BE2C (cell line): Measurements from ENCODE around the gene PLEKHB1.

Experiments used
- DNase-seq: peaks from one replicate; pipeline ENCODE4 v3.0.0-alpha.2; 2020
- H3K27me3 ChIP-seq: fragments of 250-450 bp; sonication (Bioruptor Pico); 2 replicates; pipeline ENCODE4 v1.5.1; 2020; ENCODE audit warnings: mild to moderate bottlenecking
- H3K36me3 ChIP-seq: fragments of 250-450 bp; sonication (Bioruptor Pico); 2 replicates; pipeline ENCODE4 v1.5.1; 2020; ENCODE audit warnings: mild to moderate bottlenecking
- H3K4me1 ChIP-seq: fragments of 250-450 bp; sonication (Bioruptor Pico); 2 replicates; pipeline ENCODE4 v1.5.1; 2020
- H3K4me3 ChIP-seq: 2 replicates; pipeline ENCODE4 v1.5.1; 2011; ENCODE audit warnings: low read depth, low read length
- H3K9me3 ChIP-seq: fragments of 250-450 bp; sonication (Bioruptor Pico); 2 replicates; pipeline ENCODE4 v1.5.1; 2020
- TF ChIP-seq, protein P1 (sequence below): IDR thresholded peaks from 2 replicates; pipeline ENCODE4 v1.5.1; 2012; ENCODE audit warnings: mild to moderate bottlenecking, low read depth, low read length

Gene PLEKHB1

DNA sequence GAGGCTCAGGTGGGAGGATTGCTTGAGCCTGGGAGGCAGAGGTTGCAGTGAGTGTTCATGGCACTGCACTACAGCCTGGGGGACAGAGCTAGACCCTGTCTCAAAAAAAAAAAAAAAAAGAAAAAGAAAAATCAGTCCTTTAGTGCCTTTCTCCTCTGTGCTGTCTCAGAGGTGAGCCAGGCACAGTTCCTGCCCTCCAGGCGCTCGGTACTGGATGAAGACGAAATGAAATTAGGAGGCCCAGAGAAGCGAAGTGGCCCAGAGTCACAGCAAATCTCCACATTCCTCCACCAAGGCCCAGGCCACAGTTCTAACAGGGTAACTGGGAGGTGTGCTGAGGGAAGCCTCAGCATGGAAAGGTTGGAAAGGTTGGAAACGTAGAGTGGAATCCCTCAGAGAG is 4.9 kb downstream of the PLEKHB1 start:
- no peak for DNase-seq
- Histone ChIP-seq H3K4me1 (no peaks in the 10 kb centered on the region; the same call in 1 of the 2 replicates), H3K27me3 (no peaks in the 10 kb centered on the region), H3K36me3 (no peaks in the 10 kb centered on the region), H3K4me3 (no peak overlapping the region), H3K9me3 (no peaks in the 10 kb centered on the region)
- TF ChIP-seq, protein P1, sequence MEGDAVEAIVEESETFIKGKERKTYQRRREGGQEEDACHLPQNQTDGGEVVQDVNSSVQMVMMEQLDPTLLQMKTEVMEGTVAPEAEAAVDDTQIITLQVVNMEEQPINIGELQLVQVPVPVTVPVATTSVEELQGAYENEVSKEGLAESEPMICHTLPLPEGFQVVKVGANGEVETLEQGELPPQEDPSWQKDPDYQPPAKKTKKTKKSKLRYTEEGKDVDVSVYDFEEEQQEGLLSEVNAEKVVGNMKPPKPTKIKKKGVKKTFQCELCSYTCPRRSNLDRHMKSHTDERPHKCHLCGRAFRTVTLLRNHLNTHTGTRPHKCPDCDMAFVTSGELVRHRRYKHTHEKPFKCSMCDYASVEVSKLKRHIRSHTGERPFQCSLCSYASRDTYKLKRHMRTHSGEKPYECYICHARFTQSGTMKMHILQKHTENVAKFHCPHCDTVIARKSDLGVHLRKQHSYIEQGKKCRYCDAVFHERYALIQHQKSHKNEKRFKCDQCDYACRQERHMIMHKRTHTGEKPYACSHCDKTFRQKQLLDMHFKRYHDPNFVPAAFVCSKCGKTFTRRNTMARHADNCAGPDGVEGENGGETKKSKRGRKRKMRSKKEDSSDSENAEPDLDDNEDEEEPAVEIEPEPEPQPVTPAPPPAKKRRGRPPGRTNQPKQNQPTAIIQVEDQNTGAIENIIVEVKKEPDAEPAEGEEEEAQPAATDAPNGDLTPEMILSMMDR = no peak

DNA sequence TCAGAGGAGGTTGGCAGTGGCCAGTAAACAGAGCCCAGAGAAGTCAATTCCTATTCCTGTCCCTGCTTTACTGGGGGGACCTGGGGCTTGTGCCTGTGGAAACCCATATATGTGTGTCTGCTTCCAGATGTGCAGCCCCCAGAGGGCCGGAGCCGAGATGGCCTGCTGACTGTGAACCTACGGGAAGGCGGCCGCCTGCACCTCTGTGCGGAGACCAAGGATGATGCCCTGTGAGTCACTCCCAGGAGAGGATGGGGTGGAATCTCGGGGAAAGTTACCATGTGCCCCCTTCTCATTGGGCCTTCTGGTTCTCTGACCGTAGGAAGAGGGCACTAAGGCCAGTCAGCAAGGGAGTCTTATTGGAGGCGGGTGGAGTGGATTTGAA is 5.3 kb downstream of the PLEKHB1 start:
- no peak overlapping the region for H3K4me3 ChIP-seq
- H3K4me1 ChIP-seq = no peaks in the 10 kb centered on the region; the same call in 1 of the 2 replicates
- DNase-seq = no peak
- no peaks in the 10 kb centered on the region for H3K27me3 ChIP-seq
- no peaks in the 10 kb centered on the region for H3K9me3 ChIP-seq
- no peaks in the 10 kb centered on the region for H3K36me3 ChIP-seq
- TF ChIP-seq, protein P1 = no peak

DNA sequence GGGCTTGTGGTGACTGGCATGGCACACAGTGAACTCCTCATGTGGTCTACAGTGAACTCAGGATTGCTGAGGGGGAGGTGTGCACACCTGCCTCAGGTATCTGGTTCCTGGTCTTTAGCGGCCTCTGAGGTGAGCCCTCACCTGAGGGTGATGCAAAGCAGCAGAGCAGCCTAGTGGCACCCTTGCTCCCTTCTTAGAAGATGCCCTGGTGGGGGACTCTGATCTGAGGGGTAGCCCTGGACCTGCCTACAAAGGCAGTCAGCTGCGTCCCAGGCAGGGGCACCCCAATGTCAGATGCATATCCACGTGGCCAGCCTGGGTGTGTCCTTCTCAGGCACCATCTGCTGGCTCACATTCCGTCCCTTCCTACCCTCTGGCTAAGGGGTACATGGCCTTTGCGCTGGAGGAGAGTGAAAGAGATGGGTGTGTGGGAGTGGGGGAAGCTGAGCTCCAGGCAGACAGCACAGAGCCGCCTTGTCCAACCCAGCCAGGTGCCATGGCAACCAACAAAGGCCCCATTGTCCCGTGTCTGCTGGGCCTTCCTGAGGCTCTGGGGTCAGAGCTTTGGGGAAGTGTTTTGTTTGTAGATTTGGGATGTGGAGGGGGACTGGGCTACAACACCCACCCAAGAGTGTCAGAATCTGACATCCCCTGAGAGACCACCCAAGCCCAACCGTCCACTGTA is 5.8 kb downstream of the PLEKHB1 start:
- TF ChIP-seq, protein P1 = no peak
- Histone ChIP-seq H3K4me3 (no peak overlapping the region), H3K27me3 (no peaks in the 10 kb centered on the region), H3K36me3 (no peaks in the 10 kb centered on the region), H3K4me1 (no peaks in the 10 kb centered on the region; the same call in 1 of the 2 replicates), H3K9me3 (no peaks in the 10 kb centered on the region)
- DNase-seq = no peak

DNA sequence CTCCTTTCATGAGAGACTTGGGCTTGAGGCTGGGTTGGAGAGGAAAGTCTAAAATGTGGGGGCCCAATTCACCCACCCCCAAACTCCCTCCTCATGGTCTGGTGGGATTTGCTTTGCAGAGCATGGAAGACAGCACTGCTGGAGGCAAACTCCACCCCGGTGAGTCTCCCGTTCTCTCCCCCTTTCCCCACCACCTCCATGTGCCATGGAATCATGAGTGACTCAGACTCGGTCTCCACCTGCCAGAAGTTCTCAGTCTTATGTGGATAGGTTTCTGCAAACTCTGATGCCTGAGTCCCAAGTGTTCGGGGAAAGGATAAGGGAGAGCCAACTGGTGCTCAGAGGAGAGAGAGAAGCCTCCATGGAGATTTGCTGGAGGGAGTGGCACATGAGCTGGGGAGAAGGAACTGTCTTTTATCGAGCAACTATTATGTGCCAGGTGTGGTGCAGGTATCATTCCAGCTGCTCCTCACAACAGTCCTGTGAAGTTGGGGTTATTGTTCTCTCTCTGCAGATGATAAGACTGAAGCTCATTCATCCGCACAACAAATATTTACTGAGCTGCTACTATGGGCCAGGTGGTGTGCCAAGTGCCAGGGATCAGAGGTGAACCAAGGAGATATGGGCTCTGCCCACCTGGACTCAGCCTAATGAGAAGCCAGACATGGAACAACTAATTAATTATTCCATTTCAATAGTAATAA is 6.6 kb downstream of the PLEKHB1 start:
- H3K36me3 ChIP-seq = no peaks in the 10 kb centered on the region
- no peaks in the 10 kb centered on the region for H3K9me3 ChIP-seq
- no peaks in the 10 kb centered on the region for H3K4me1 ChIP-seq
- TF ChIP-seq, protein P1 = no peak
- H3K4me3 ChIP-seq = no peak overlapping the region
- H3K27me3 ChIP-seq = no peaks in the 10 kb centered on the region
- no peak for DNase-seq

DNA sequence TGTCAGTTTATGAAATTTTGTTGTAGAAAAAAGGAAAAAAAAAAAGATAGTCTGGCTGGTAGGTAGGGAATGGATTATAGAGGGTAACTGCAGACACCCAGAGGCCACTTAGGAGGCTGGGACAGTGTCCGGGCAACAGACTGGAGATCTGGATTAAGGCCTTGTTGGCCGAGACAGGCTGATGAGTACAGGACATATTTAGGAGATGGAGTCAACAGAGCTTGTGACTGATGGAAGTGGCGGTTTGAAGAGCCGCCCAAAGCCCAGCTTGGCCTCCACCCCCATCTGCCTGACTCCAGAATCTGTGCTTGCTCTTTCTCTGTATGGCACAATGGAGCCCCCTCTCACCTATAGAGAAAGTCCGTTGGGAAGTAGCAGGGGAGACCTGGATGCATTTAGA is 7.6 kb downstream of the PLEKHB1 start:
- Histone ChIP-seq H3K36me3 (no peaks in the 10 kb centered on the region), H3K27me3 (no peaks in the 10 kb centered on the region), H3K9me3 (no peaks in the 10 kb centered on the region), H3K4me1 (no peaks in the 10 kb centered on the region), H3K4me3 (no peak overlapping the region)
- TF ChIP-seq, protein P1 = no peak
- no peak for DNase-seq

DNA sequence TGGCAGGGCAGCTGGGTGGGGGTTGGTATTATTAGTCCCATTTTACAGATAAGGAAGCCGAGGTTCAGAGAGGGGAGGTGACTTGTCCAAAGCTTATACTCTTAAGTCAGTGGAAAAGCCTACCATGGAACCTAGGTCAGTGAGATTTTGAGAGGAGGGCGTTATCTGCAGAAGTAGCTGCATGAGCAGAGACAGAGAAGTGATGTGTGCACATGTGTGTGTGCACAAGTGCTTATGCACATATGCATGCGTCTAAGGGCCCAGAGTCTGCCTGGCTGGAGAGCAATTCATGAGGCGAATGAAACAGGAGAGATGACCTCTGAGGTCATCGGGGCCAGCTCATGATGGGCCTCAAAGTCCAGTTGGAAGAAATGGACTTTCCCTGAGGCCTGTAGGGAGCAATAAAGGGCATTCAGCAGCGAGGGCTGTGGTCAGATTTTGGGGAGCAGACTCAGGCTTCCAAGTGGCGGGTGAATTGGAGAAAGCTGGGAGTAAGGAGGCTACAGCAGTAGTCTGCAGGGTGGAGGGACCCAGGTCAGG is 8.2 kb downstream of the PLEKHB1 start:
- TF ChIP-seq, protein P1 = no peak
- H3K9me3 ChIP-seq = no peaks in the 10 kb centered on the region

More for the DNA sequence above, 8.2 kb downstream of the PLEKHB1 start:
- DNase-seq = no peak
- H3K36me3 ChIP-seq = no peaks in the 10 kb centered on the region
- no peak overlapping the region for H3K4me3 ChIP-seq
- H3K4me1 ChIP-seq = no peaks in the 10 kb centered on the region
- no peaks in the 10 kb centered on the region for H3K27me3 ChIP-seq
